Measurements from ENCODE around the gene TLX2. TPM values are rescaled to one million over a fixed set of nuclear protein-coding genes. Genes with fewer than 3 reads are reported as not detected.
A peak's percentile ranks its signal among the peaks of the same experiment; 100 is the strongest.

Gene TLX2
- total RNA-seq, 1 experiment from 2014 or later, result 0.68 TPM

DNA sequence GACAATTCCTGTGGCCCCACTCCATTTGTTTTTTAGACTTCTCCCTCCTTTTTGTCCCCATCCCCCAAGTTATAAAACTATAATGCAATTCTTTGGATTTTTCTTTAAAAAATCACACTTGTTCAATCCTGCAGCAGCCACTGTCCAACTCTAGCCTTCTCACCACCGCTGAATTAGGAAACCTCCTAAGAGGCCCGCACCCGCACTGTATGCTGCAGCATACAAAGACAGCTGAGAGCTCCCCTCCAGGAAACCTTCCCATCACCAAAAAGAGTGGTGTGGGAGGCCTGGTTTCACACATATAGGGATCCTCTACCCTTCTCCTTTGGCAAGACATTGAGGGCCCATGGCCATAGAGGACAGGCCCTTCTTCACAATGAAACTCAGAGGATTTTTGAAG, 9.7 kb upstream of the TLX2 start:
- H3K36me3 Mint-ChIP-seq (ENCODE audit: insufficient read depth, unreplicated experiment), result peaks cover 53% of the 10 kb centered on the region
- H3K4me3 Mint-ChIP-seq (ENCODE audit: unreplicated experiment), result peak overlapping the region; percentile 94
- no peak for DNase-seq
- no peak for TF ChIP-seq CTCF (IDR thresholded peaks at IDR 0.05; ENCODE audit: insufficient read depth in 1 of 2, low read depth in 1 of 2, low read length in 1 of 2, severe bottlenecking in 1 of 2, unreplicated experiment in 1 of 2)
- H3K27ac Mint-ChIP-seq (ENCODE audit: unreplicated experiment), result peak overlapping the region; percentile 87
- Histone ChIP-seq H3K27me3 (replicated peaks; ENCODE audit: control insufficient read depth, insufficient read depth, low read length) (no peaks in the 10 kb centered on the region), H3K36me3 (ENCODE audit: control insufficient read depth, insufficient read depth, low read length) (0 out of 2 replicates have a peak, but pooled peaks cover 2% of the 10 kb centered on the region), H3K9me3 (no peaks in the 10 kb centered on the region), H3K4me1 (peaks cover 52% of the 10 kb centered on the region), H3K4me3 (ENCODE audit: low read depth, low read length) (no peak overlapping the region)
- BruUV-seq (replicated peaks), result TSS peak; percentile 25
- intact Hi-C loops (cut with micrococcal nuclease; ENCODE audit: unreplicated experiment), result no loop called here
- no peaks in the 10 kb centered on the region for H3K9me3 Mint-ChIP-seq (ENCODE audit: unreplicated experiment)
- ChIA-PET CTCF (interaction anchor here (1.0 to 1.8 kb wide), 3 partner anchors 10 to 24 kb away, joined by 3 to 6 read pairs (median 3); partner anchors contain the start of genes CCDC142, TLX2 and TTC31), POLR2A (interaction anchor here (0.9 to 1.2 kb wide), 2 partner anchors 25 to 64 kb away, joined by 3 to 4 read pairs; partner anchors contain the start of genes AUP1 and HTRA2)
- H3K27me3 Mint-ChIP-seq (ENCODE audit: insufficient read depth, unreplicated experiment), result no peaks in the 10 kb centered on the region
- H3K4me1 Mint-ChIP-seq (ENCODE audit: low read depth, unreplicated experiment), result peaks cover 41% of the 10 kb centered on the region

DNA sequence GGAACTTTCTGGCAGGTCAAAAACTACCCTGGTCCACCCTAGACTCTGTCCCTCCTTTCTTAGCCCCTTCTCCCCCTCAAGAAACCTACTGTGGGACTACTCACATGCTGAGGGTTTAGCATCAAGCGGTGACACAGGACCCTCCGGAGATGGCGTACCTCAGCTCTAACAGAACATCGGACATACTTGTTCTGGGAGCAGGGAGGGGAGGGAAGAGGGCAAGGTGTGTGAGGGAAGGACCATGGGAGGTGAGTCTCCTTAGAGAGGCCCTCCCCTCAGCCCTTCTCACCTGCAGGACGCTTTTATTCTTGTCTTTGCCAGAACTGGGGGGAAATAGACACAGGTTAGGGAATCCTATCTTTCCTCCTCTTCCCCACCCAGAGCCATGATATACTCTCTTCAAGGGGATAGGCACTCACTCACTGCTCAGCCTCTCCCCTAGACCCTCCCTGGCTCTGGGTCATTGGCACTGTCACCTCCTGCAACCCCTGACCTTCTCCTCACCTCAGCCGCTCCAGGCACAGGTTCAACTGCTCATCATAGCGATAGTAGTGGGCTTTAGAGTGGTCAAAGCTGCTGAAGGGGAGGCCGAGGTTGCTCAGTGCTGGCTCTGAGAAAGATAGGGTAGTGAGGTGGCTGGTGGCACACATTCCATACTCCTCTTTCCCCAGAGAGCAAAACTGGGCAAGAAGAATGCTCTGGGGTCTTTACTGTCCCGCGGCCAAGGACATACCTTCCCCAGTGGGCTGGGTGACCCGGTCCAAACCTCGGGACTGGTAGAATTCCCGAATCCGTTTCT, 8.6 kb upstream of the TLX2 start:
- Mint-ChIP-seq H3K4me1 (ENCODE audit: low read depth, unreplicated experiment) (peaks cover 41% of the 10 kb centered on the region), H3K9me3 (ENCODE audit: unreplicated experiment) (no peaks in the 10 kb centered on the region), H3K27ac (ENCODE audit: unreplicated experiment) (peak overlapping the region; percentile 87), H3K36me3 (ENCODE audit: insufficient read depth, unreplicated experiment) (peaks cover 52% of the 10 kb centered on the region), H3K27me3 (ENCODE audit: insufficient read depth, unreplicated experiment) (no peaks in the 10 kb centered on the region), H3K4me3 (ENCODE audit: unreplicated experiment) (peak overlapping the region; percentile 94)
- POLR2A ChIA-PET, result no interaction called here
- BruUV-seq (replicated peaks), result no TSS peak
- intact Hi-C loops (cut with micrococcal nuclease; ENCODE audit: unreplicated experiment), result loop anchor here (2.0 kb wide), 1 partner anchor 47 kb away; the partner anchor contains the start of gene WBP1
- Histone ChIP-seq H3K36me3 (ENCODE audit: control insufficient read depth, insufficient read depth, low read length) (0 out of 2 replicates have a peak, but pooled peaks cover 2% of the 10 kb centered on the region), H3K27me3 (replicated peaks; ENCODE audit: control insufficient read depth, insufficient read depth, low read length) (no peaks in the 10 kb centered on the region), H3K9me3 (no peaks in the 10 kb centered on the region), H3K4me3 (ENCODE audit: low read depth, low read length) (no peak overlapping the region), H3K4me1 (peaks cover 42% of the 10 kb centered on the region)
- CTCF ChIA-PET, result interaction anchor here (1.7 to 1.8 kb wide), 3 partner anchors 17 to 82 kb away, joined by 7 read pairs; partner anchors contain the start of genes AUP1 and HTRA2
- TF ChIP-seq CTCF (IDR thresholded peaks at IDR 0.05; ENCODE audit: insufficient read depth in 1 of 2, low read depth in 1 of 2, low read length in 1 of 2, severe bottlenecking in 1 of 2, unreplicated experiment in 1 of 2), result no peak
- DNase-seq, result no peak

GRCh38 chr2:74507145-74507925, 6.9 kb upstream of the TLX2 start, which contains the start of gene PCGF1:
Gene PCGF1, minus strand, starts transcription at chr2:74507695. Its CDS starts 27 bp downstream, at chr2:74507668.
- intact Hi-C loops (cut with micrococcal nuclease; ENCODE audit: unreplicated experiment), result loop anchor here (1.0 to 2.0 kb wide), 6 partner anchors 22 to 80 kb away; partner anchors contain the start of genes AUP1, HTRA2, TTC31 and WBP1
- CTCF ChIA-PET, result interaction anchor here (0.9 to 1.8 kb wide), 5 partner anchors 18 to 82 kb away, joined by 3 to 7 read pairs (median 7); partner anchors contain the start of genes AUP1, CCDC142, HTRA2 and TTC31

More at GRCh38 chr2:74507145-74507925, 6.9 kb upstream of the TLX2 start, which contains the start of gene PCGF1:
- Mint-ChIP-seq H3K9me3 (ENCODE audit: unreplicated experiment) (no peaks in the 10 kb centered on the region), H3K4me1 (ENCODE audit: low read depth, unreplicated experiment) (peaks cover 28% of the 10 kb centered on the region), H3K36me3 (ENCODE audit: insufficient read depth, unreplicated experiment) (peaks cover 50% of the 10 kb centered on the region), H3K27ac (ENCODE audit: unreplicated experiment) (peak within 1 kb of the TSS; percentile 99), H3K4me3 (ENCODE audit: unreplicated experiment) (peak within 1 kb of the TSS; percentile 91), H3K27me3 (ENCODE audit: insufficient read depth, unreplicated experiment) (no peaks in the 10 kb centered on the region)
- no TSS peak for BruUV-seq (replicated peaks)
- H3K9me3 ChIP-seq, result no peaks in the 10 kb centered on the region
- peak; percentile 70 to 89 for TF ChIP-seq CTCF (IDR thresholded peaks at IDR 0.05; ENCODE audit: insufficient read depth in 1 of 2, low read depth in 1 of 2, low read length in 1 of 2, severe bottlenecking in 1 of 2, unreplicated experiment in 1 of 2)
- H3K4me1 ChIP-seq, result peaks cover 26% of the 10 kb centered on the region
- peak; percentile 98 to 99 for DNase-seq
- H3K4me3 ChIP-seq (ENCODE audit: low read depth, low read length), result peak within 1 kb of the TSS; percentile 68
- H3K36me3 ChIP-seq (ENCODE audit: control insufficient read depth, insufficient read depth, low read length), result 0 out of 2 replicates have a peak, but pooled peaks cover 2% of the 10 kb centered on the region
- H3K27me3 ChIP-seq (replicated peaks; ENCODE audit: control insufficient read depth, insufficient read depth, low read length), result no peaks in the 10 kb centered on the region
- POLR2A ChIA-PET, result interaction anchor here (1.1 to 1.5 kb wide), 2 partner anchors 18 to 23 kb away, joined by 6 to 7 read pairs; partner anchors contain the start of genes AUP1 and HTRA2

All from Caco-2 (cell line).